HL-60 (cell line): Measurements from ENCODE around the gene AGPAT4.
A peak's percentile ranks its signal among the peaks of the same experiment; 100 is the strongest.

Experiments used
- DNase-seq, 2 experiments: peaks; one replicate each; pipeline ENCODE4 v3.0.0-alpha.2; 2010 to 2020; ENCODE audit warnings: low read depth in 1 of 2, low spot score in 1 of 2
- H3K27ac ChIP-seq: fragments of 250-450 bp; sonication (Bioruptor Pico); replicated peaks from 2 replicates; pipeline ENCODE4 v1.5.1; 2020; ENCODE audit warnings: mild to moderate bottlenecking, moderate library complexity
- H3K27me3 ChIP-seq: fragments of 250-450 bp; sonication (Bioruptor Pico); 2 replicates; pipeline ENCODE4 v1.5.1; 2021; ENCODE audit warnings: mild to moderate bottlenecking, moderate library complexity; ENCODE audit not compliant: insufficient read depth, poor library complexity, severe bottlenecking
- H3K4me3 ChIP-seq: replicated peaks from 2 replicates; pipeline ENCODE4 v1.5.1; 2011; ENCODE audit warnings: mild to moderate bottlenecking, control low read depth, low read length; ENCODE audit not compliant: insufficient read depth
- CTCF ChIP-seq: IDR thresholded peaks from one replicate; pipeline ENCODE4 v1.5.1; 2011; ENCODE audit warnings: low read length, control low read depth, inconsistent platforms; ENCODE audit not compliant: insufficient read depth
- GABPA ChIP-seq: IDR thresholded peaks from 2 replicates; pipeline ENCODE4 v1.6.1; 2012; ENCODE audit warnings: low read depth
- POLR2AphosphoS5 ChIP-seq: IDR thresholded peaks from 2 replicates; pipeline ENCODE4 v1.6.1; 2012; ENCODE audit warnings: low read depth
- SPI1 ChIP-seq: IDR thresholded peaks from 2 replicates; pipeline ENCODE4 v1.6.1; 2012; ENCODE audit warnings: low read depth, mild to moderate bottlenecking, borderline replicate concordance
- TF ChIP-seq, protein P1 (sequence below): IDR thresholded peaks from 2 replicates; pipeline ENCODE4 v1.6.1; 2012; ENCODE audit warnings: low read depth; ENCODE audit not compliant: insufficient replicate concordance

Gene AGPAT4

GRCh38 chr6:161274488-161274858 is 612 bp upstream of the AGPAT4 start:
- H3K27ac ChIP-seq: no peak overlapping the region
- TF ChIP-seq POLR2AphosphoS5 (no peak), CTCF (no peak), GABPA (no peak), SPI1 (no peak)
- TF ChIP-seq, protein P1, sequence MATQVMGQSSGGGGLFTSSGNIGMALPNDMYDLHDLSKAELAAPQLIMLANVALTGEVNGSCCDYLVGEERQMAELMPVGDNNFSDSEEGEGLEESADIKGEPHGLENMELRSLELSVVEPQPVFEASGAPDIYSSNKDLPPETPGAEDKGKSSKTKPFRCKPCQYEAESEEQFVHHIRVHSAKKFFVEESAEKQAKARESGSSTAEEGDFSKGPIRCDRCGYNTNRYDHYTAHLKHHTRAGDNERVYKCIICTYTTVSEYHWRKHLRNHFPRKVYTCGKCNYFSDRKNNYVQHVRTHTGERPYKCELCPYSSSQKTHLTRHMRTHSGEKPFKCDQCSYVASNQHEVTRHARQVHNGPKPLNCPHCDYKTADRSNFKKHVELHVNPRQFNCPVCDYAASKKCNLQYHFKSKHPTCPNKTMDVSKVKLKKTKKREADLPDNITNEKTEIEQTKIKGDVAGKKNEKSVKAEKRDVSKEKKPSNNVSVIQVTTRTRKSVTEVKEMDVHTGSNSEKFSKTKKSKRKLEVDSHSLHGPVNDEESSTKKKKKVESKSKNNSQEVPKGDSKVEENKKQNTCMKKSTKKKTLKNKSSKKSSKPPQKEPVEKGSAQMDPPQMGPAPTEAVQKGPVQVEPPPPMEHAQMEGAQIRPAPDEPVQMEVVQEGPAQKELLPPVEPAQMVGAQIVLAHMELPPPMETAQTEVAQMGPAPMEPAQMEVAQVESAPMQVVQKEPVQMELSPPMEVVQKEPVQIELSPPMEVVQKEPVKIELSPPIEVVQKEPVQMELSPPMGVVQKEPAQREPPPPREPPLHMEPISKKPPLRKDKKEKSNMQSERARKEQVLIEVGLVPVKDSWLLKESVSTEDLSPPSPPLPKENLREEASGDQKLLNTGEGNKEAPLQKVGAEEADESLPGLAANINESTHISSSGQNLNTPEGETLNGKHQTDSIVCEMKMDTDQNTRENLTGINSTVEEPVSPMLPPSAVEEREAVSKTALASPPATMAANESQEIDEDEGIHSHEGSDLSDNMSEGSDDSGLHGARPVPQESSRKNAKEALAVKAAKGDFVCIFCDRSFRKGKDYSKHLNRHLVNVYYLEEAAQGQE: no peak

DNA sequence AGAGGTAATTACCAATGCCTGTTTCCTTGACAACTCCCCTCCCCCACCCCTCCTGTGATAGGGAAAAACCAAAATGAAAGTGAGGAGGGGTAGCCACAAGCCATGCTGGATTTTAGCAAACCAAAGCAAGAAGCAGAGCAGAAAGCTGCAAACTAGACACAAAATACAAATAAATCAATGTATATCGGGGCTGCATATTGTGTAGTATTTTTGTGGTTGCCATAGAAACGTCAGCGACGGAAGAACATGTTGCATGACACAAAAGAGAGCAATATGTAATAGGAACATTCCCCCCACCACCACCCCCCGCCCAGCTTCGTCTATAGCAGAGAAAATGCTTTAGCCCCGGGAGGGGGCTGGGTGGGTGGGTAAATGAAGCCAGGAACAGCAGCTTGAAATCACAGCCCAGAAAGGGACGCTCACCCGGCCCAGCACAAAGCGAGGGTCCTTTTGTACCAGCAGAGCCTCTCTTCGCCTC is 548 bp downstream of the AGPAT4 start:
- Histone ChIP-seq H3K27me3 (no peaks in the 10 kb centered on the region), H3K27ac (no peak overlapping the region), H3K4me3 (peak overlapping the region; percentile 37)
- TF ChIP-seq CTCF (no peak), SPI1 (no peak), POLR2AphosphoS5 (no peak), GABPA (no peak)
- TF ChIP-seq, protein P1: no peak
- no peak for DNase-seq

More at GRCh38 chr6:161274488-161274858, 612 bp upstream of the AGPAT4 start:
- H3K4me3 ChIP-seq: peak overlapping the region; percentile 37
- no peak for DNase-seq
- no peaks in the 10 kb centered on the region for H3K27me3 ChIP-seq

GRCh38 chr6:161272635-161273273 is 1.1 kb downstream of the AGPAT4 start:
- no peak for TF ChIP-seq POLR2AphosphoS5
- no peak for TF ChIP-seq GABPA
- TF ChIP-seq, protein P1: no peak
- no peak for TF ChIP-seq CTCF
- TF ChIP-seq SPI1: no peak
- H3K4me3 ChIP-seq: no peak overlapping the region
- no peak for DNase-seq
- H3K27ac ChIP-seq: no peak overlapping the region
- H3K27me3 ChIP-seq: no peaks in the 10 kb centered on the region
